OCI-LY3 (cell line): Measurements from ENCODE around the gene SYT2.
"Not testable (repeated sequence)": the region's sequence is repeated elsewhere in the genome, so short reads cannot be mapped to it uniquely, and the experiment has no call there.

ENCODE experiments used
- H2AFZ ChIP-seq: fragments of 200-600, 300-600 bp; shearing (Covaris generic); 2 replicates; pipeline ENCODE4 v1.6.0; 2014; ENCODE audit warnings: antibody characterized with exemption, low read depth, low read length
- H3K27ac ChIP-seq: fragments of 200-600, 300-600 bp; sonication (generic); 2 replicates; pipeline ENCODE4 v1.5.1; 2014; ENCODE audit warnings: mild to moderate bottlenecking, low read length, moderate library complexity, mixed read lengths
- H3K27me3 ChIP-seq: fragments of 200-600, 300-600 bp; sonication (generic); 2 replicates; pipeline ENCODE4 v1.6.1; 2014; ENCODE audit warnings: low read depth, low read length, mixed read lengths
- H3K36me3 ChIP-seq: fragments of 200-600, 300-600 bp; sonication (generic); replicated peaks from 2 replicates; pipeline ENCODE3; 2014; ENCODE audit warnings: low read depth, low read length, mixed read lengths
- H3K4me1 ChIP-seq: fragments of 300-600, 200-600 bp; sonication (generic); 2 replicates; pipeline ENCODE4 v1.6.1; 2014; ENCODE audit warnings: low read length, mixed read lengths
- H3K4me2 ChIP-seq: fragments of 200-600, 300-600 bp; sonication (generic); 2 replicates; pipeline ENCODE4 v1.6.1; 2014; ENCODE audit warnings: low read length, mixed read lengths
- H3K4me3 ChIP-seq: fragments of 300-600, 200-600 bp; sonication (generic); 2 replicates; pipeline ENCODE4 v1.5.1; 2014; ENCODE audit warnings: antibody characterized with exemption, mild to moderate bottlenecking, low read length, moderate library complexity
- H3K79me2 ChIP-seq: fragments of 300-600, 200-600 bp; shearing (Covaris generic); 2 replicates; pipeline ENCODE4 v1.6.1; 2014; ENCODE audit warnings: mild to moderate bottlenecking, low read length, mixed read lengths
- H3K9ac ChIP-seq: fragments of 300-600, 200-600 bp; shearing (Covaris generic); 2 replicates; pipeline ENCODE4 v1.6.0; 2014; ENCODE audit warnings: mild to moderate bottlenecking, low read length, moderate library complexity
- H3K9me3 ChIP-seq: fragments of 200-600, 300-600 bp; shearing (Covaris generic); 2 replicates; pipeline ENCODE4 v1.6.1; 2014; ENCODE audit warnings: low read length, mixed read lengths; ENCODE audit not compliant: insufficient read depth
- H4K20me1 ChIP-seq: fragments of 200-600, 300-600 bp; sonication (generic); 2 replicates; pipeline ENCODE4 v1.6.1; 2016; ENCODE audit warnings: low read length, mixed read lengths; ENCODE audit not compliant: insufficient read depth
- CTCF ChIP-seq: fragments of 200-600, 300-600 bp; sonication (generic); IDR thresholded peaks from 2 replicates; pipeline ENCODE4 v1.5.1; 2014; ENCODE audit warnings: antibody characterized with exemption, low read length, low read depth
- EZH2phosphoT487 ChIP-seq: fragments of 200-600 bp; shearing (Covaris generic); IDR thresholded peaks from 2 replicates; pipeline ENCODE4 v1.6.1; 2018; ENCODE audit warnings: antibody characterized with exemption, mixed run types, low read depth

The SYT2 gene

GRCh38 chr1:202553560-202554038 is 156.7 kb downstream of the SYT2 start:
- H3K27ac ChIP-seq: no peak overlapping the region

GRCh38 chr1:202553078-202553477 is 157.2 kb downstream of the SYT2 start:
- H3K9me3 ChIP-seq, H3K27me3 ChIP-seq, H3K36me3 ChIP-seq, H3K9ac ChIP-seq, H3K4me3 ChIP-seq, H4K20me1 ChIP-seq, H3K4me2 ChIP-seq, H3K79me2 ChIP-seq, H2AFZ ChIP-seq, H3K27ac ChIP-seq: not testable (repeated sequence)
- H3K4me1 ChIP-seq: peaks cover 18% of the 10 kb centered on the region

More at GRCh38 chr1:202553560-202554038, 156.7 kb downstream of the SYT2 start:
- no peaks in the 10 kb centered on the region for H4K20me1 ChIP-seq
- no peaks in the 10 kb centered on the region for H3K79me2 ChIP-seq
- peak overlapping the region; percentile 4; the same call in 1 of the 2 replicates for H3K4me2 ChIP-seq
- H3K9me3 ChIP-seq: no peaks in the 10 kb centered on the region
- no peaks in the 10 kb centered on the region for H3K27me3 ChIP-seq
- H3K9ac ChIP-seq: no peak overlapping the region
- H3K4me3 ChIP-seq: no peak overlapping the region
- TF ChIP-seq EZH2phosphoT487 (no peak), CTCF (no peak)
- peaks cover 18% of the 10 kb centered on the region for H3K4me1 ChIP-seq
- no peak overlapping the region for H2AFZ ChIP-seq
- H3K36me3 ChIP-seq: no peaks in the 10 kb centered on the region

GRCh38 chr1:202552615-202553014 is 157.6 kb downstream of the SYT2 start:
- not testable (repeated sequence) for H3K79me2 ChIP-seq, H3K9ac ChIP-seq, H3K9me3 ChIP-seq, H3K4me3 ChIP-seq, H2AFZ ChIP-seq, H4K20me1 ChIP-seq, H3K27ac ChIP-seq, H3K27me3 ChIP-seq, H3K4me2 ChIP-seq, H3K36me3 ChIP-seq
- peaks cover 18% of the 10 kb centered on the region for H3K4me1 ChIP-seq

- no peaks in the 10 kb centered on the region for H4K20me1 ChIP-seq
- no peak overlapping the region for H2AFZ ChIP-seq
- H3K4me2 ChIP-seq: no peak overlapping the region
- TF ChIP-seq EZH2phosphoT487 (no peak), CTCF (no peak)
- no peaks in the 10 kb centered on the region for H3K36me3 ChIP-seq
- H3K9ac ChIP-seq: no peak overlapping the region
- H3K4me3 ChIP-seq: no peak overlapping the region
- no peaks in the 10 kb centered on the region for H3K27me3 ChIP-seq
- H3K79me2 ChIP-seq: no peaks in the 10 kb centered on the region
- H3K27ac ChIP-seq: no peak overlapping the region
- peaks cover 25% of the 10 kb centered on the region for H3K4me1 ChIP-seq
- no peaks in the 10 kb centered on the region for H3K9me3 ChIP-seq
These were observed 158.6 kb downstream of the SYT2 start for GRCh38 chr1:202551683-202552082.

GRCh38 chr1:202550088-202550487 is 160.2 kb downstream of the SYT2 start:
- H3K4me1 ChIP-seq: peaks cover 29% of the 10 kb centered on the region
- H2AFZ ChIP-seq, H3K4me2 ChIP-seq, H4K20me1 ChIP-seq, H3K36me3 ChIP-seq, H3K4me3 ChIP-seq, H3K27ac ChIP-seq, H3K9me3 ChIP-seq, H3K27me3 ChIP-seq, H3K79me2 ChIP-seq, H3K9ac ChIP-seq: not testable (repeated sequence)
